Stromal cell of bone marrow (primary cell): ENCODE data around the gene ELP2.

Source experiments
- DNase-seq: peaks from one replicate; pipeline ENCODE4 v3.0.0-alpha.2; 2012; ENCODE audit warnings: low read depth

Gene ELP2

DNA sequence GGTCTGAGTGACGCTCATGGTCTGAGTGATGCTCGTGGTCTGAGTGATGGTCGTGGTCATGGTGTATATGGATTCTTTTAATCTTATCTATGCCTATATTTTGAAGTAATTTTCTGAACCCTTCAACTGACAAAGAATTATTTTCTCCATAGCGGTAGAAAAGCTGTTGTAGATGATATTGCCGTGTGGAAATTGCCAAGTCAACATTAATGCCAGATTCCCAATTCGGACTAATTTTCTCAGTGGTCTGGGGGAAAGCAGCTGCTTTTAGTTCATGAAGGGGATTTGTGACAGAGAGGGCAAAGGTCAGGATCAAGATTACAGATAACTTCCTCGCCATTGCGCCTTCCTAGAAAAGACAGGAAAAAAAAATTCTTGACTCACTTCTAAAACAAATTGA, 3.0 kb upstream of the ELP2 start:
- DNase-seq = no peak

DNA sequence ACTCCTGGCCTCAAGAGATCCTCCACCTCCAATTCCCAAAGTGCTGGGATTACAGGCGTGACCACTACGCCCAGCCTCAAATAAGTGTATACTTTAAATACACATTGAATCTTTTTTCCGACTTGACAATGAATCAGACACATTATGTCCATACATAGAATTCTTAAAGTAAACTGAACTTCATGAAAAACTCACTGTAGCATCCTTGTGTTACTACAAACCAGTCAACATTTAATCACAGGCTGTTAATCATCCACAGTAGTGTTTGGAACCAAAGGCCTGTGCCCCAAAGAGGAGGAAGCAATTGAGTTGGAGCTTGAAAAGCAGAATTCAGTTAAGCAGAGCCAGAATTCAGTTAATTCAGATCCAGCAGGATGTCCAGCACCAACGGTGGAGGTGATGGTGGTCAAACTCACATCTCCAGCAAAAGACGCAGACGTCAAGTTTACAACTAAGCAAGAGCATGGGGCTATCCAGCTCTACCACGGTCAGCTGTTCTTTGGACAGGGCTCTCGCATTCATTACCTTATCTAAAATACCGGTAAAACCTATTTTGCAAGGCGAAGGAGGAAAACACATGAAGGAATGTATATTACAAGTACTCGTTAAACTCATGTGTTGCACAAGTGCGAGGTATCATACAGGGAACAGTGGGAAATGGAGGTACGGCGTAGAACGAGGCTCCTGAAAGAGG, 1.7 kb upstream of the ELP2 start:
- no peak for DNase-seq

GRCh38 chr18:36128530-36128870, 1.2 kb upstream of the ELP2 start:
- no peak for DNase-seq

DNA sequence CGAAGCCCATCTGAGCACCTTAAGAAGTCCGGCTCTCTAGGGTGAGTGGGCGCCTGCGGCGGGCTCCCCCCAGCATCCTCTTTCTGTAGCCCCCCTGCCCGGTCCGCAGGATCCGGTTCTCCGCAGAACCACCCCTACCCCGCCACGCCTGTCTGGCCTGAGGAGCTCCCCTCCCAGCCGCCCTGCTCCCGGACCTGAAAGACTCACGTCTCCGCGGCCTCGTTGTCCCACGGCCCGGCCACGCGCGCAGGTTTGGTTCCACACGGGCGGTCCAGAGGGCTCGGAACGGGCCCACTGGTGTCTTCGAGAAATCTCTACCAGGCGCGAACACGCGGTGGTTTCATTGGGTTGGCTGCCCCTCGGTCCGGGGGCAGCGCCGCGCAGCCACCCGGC, 796 bp upstream of the ELP2 start:
- no peak for DNase-seq

- DNase-seq = no peak
Observed at GRCh38 chr18:36130039-36130831, 536 bp downstream of the ELP2 start.

GRCh38 chr18:36130883-36131653, 1.4 kb downstream of the ELP2 start:
- DNase-seq = no peak

GRCh38 chr18:36131692-36132483, 2.2 kb downstream of the ELP2 start:
- no peak for DNase-seq

- DNase-seq = no peak
Observed at GRCh38 chr18:36132756-36133155, 3.1 kb downstream of the ELP2 start.

DNA sequence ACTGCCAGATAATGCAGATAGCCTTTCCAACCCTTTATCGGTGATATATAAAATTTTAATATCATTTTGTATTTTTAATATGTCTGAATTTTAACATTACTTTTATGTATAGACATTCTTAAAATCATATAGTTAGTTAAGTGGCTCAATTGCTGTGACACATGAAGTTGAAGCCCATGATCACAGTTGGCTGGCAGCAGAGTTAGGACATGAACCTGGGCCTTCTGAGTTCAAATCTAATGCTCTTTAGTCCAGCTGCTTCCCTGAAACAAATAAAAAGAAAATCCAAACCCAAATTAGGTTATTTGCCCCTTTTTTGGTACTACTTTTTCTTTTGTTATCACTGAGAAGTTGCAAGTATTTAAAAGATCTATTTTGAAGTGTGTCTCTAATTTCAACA, 5.6 kb downstream of the ELP2 start:
- no peak for DNase-seq

- DNase-seq = no peak
Observed at GRCh38 chr18:36139245-36139644, 9.5 kb downstream of the ELP2 start.

DNA sequence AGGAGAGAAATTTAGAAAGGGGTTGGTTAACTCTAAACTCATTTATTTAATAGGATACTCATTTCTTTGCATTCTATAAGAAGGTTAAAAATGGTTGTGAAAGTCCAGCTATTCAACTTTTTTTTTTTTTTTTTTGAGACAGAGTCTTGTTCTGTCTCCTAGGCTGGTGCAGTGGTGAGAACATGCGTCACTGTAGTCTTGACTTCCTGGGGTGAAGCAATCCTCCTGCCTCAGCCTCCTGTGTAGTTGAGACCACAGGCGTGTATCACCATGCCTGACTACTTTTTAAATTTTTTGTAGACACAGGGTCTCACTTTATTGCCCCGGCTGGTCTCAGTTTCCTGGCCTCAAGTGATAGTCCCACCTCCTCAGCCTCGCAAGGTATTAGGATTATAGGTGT, 11.9 kb downstream of the ELP2 start:
- no peak for DNase-seq

- no peak for DNase-seq
Observed at GRCh38 chr18:36142751-36143150, 13.1 kb downstream of the ELP2 start.

DNA sequence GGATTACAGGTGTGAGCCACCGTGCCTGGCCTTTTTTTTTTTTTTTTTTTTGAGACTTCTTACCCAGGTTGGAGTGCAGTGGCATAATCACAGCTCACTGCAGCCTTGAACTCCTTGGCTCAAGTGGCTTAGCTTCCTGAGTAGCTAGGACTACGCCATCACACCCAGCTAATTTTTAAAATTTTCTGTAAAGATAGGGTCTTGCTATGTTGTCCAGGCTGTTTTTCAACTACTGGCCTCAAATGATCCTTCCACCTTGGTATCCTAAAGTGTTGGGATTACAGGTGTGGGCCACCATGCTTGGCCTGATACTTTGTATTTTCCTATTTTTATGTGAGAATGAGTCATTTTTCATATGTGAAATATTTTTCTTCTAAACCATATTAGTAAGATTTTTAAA, 13.7 kb downstream of the ELP2 start:
- no peak for DNase-seq

- no peak for DNase-seq
Observed at GRCh38 chr18:36149514-36150289, 20.0 kb downstream of the ELP2 start.

DNA sequence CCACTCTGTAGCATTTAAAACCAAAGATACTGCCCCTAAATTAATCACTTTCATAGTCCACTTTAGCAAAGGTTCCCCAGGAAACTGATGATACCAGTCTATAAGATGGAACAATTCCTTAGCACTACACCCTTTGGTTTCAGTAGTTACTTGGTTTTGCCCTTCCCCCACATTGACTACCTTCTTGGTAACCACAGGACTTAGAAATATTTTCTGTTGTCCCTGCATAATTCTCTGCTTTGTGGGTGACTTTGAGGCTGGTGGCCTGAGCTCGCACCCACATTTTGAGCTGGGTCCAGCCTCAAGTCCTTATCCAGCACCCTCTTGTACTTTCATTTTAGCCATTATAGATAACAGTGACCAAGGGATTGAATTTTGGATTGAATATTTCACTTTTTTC, 23.1 kb downstream of the ELP2 start:
- no peak for DNase-seq

GRCh38 chr18:36153203-36153602, 23.5 kb downstream of the ELP2 start:
- peak; percentile 85 for DNase-seq

DNA sequence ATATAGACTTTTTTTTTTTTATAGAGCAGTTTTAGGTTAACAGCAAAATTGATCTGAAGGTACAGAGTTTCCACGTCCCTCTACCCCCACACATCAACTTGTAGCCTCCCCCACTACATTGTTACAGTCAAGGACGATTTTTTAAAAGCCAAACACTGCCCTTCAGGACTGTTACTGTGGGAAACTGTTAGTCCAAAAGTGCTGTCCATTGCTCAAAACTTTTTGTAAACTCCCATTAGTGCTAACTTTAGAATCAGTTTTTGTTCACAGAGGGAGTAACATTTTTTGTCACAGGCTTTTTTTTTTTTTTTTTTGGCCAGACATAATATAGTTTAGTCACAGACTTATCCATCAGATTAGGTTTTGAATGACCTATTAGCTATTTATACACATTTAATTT, 24.1 kb downstream of the ELP2 start:
- no peak for DNase-seq

GRCh38 chr18:36155851-36156757, 26.4 kb downstream of the ELP2 start:
- no peak for DNase-seq

DNA sequence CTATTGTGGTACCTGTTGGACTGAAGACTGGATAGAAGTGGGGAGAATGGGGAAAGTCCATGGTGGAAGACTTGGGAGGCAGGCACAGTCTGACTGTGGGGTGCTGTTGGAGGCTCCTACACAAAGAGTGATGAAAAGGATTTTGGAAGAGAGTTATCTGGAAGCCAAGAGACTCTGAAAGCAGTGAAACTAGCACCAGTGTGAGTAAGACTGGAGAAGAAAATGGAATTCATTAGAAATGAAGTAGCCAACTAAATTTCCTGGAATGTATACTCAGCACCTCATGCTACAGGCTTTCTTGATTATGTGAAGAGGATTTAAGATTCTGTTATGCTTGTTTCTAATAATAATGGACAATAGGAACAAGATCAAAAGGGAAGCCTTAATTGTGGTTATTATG, 27.7 kb downstream of the ELP2 start:
- DNase-seq = no peak

- peak; percentile 53 for DNase-seq
Observed at GRCh38 chr18:36158266-36158867, 28.7 kb downstream of the ELP2 start.
